ENCODE measurements around the gene UBXN2A. TPM values are rescaled to one million over a fixed set of nuclear protein-coding genes. Genes with fewer than 3 reads are reported as not detected.

The UBXN2A gene, protein sequence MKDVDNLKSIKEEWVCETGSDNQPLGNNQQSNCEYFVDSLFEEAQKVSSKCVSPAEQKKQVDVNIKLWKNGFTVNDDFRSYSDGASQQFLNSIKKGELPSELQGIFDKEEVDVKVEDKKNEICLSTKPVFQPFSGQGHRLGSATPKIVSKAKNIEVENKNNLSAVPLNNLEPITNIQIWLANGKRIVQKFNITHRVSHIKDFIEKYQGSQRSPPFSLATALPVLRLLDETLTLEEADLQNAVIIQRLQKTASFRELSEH
- total RNA-seq = 16.7 TPM

DNA sequence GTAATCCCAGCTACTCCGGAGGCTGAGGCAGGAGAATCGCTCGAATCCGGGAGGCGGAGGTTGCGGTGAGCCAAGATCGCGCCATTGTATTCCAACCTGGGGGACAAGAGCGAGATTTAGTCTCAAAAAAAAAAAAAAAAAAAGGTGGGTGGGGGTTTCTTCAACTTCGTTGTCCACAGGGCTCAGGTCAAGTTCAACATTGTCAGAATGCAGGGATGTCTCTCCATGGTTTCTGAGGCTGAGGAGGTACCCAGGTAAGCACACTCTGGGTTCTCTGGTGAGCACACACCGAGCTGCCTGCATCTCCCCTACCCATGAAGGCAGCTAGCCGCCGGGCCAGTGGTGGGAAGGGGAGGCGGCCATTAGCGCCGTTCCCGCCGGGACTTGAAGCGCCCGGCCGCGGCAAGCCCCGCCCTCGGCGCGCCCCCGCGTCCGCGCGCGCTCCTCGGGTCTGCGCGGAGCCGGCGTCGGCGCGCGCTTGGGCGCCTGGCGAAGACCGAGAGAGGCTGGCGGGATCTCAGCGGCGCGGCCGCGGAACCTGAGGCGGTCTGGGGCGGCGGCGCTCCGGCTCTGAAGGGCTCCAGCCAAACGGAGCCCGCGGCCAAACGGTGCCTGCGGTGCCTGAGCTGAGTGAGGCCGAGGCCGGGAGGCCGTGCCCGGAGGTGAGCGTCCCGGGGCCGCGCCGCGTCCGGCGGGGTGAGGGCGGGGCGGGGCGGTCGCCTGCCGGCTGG lies at the start of gene UBXN2A:
UBXN2A (plus strand) TSS at position 477 of the 731 bp plus-strand sequence. CDS start 17,852 bp downstream, outside the sequence.
- H3K27me3 ChIP-seq (ENCODE audit: control insufficient read depth in 3 of 3, insufficient read depth in 3 of 3, low read length in 3 of 3) = no peaks in the 10 kb centered on the region
- peaks cover 0 to 3% (median 0%) of the 10 kb centered on the region in 3 donors for H3K36me3 ChIP-seq (ENCODE audit: control insufficient read depth in 3 of 3, insufficient read depth in 3 of 3, low read length in 3 of 3)
- peak within 1 kb of the TSS; percentile 78 to 88 (median 81) for H3K4me3 ChIP-seq (ENCODE audit: low read length in 3 of 3)
- H3K4me1 ChIP-seq (ENCODE audit: control insufficient read depth in 3 of 3, insufficient read depth in 3 of 3, low read length in 3 of 3) = peaks cover 14 to 19% (median 14%) of the 10 kb centered on the region in 3 donors
- peak within 1 kb of the TSS; percentile 76 to 84 (median 78) for H3K9ac ChIP-seq (ENCODE audit: low read depth in 1 of 3, low read length in 3 of 3)
- no peaks in the 10 kb centered on the region for H3K9me3 ChIP-seq (ENCODE audit: control insufficient read depth in 3 of 3, low read length in 3 of 3)
- peak within 1 kb of the TSS; percentile 58 for H3K27ac ChIP-seq (ENCODE audit: low read depth, low read length)

- H3K27ac ChIP-seq (ENCODE audit: low read depth, low read length) = peak overlapping the region; percentile 4
- H3K36me3 ChIP-seq (ENCODE audit: control insufficient read depth in 3 of 3, insufficient read depth in 3 of 3, low read length in 3 of 3) = no peaks in the 10 kb centered on the region
- no peaks in the 10 kb centered on the region for H3K27me3 ChIP-seq (ENCODE audit: control insufficient read depth in 3 of 3, insufficient read depth in 3 of 3, low read length in 3 of 3)
- H3K4me1 ChIP-seq (ENCODE audit: control insufficient read depth in 3 of 3, insufficient read depth in 3 of 3, low read length in 3 of 3) = peaks cover 0 to 9% (median 9%) of the 10 kb centered on the region in 3 donors
- peak overlapping the region in 1 of 3 donors; percentile 41 for H3K9ac ChIP-seq (ENCODE audit: low read depth in 1 of 3, low read length in 3 of 3)
- H3K4me3 ChIP-seq (ENCODE audit: low read length in 3 of 3) = no peak overlapping the region
- H3K9me3 ChIP-seq (ENCODE audit: control insufficient read depth in 3 of 3, low read length in 3 of 3) = no peaks in the 10 kb centered on the region
Measured at GRCh38 chr2:23900133-23900532, 40.1 kb upstream of the UBXN2A start.

- no peak overlapping the region for H3K4me3 ChIP-seq (ENCODE audit: low read length in 3 of 3)
- H3K9me3 ChIP-seq (ENCODE audit: control insufficient read depth in 3 of 3, low read length in 3 of 3) = no peaks in the 10 kb centered on the region
- no peaks in the 10 kb centered on the region for H3K36me3 ChIP-seq (ENCODE audit: control insufficient read depth in 3 of 3, insufficient read depth in 3 of 3, low read length in 3 of 3)
- H3K4me1 ChIP-seq (ENCODE audit: control insufficient read depth in 3 of 3, insufficient read depth in 3 of 3, low read length in 3 of 3) = peaks cover 0 to 9% (median 9%) of the 10 kb centered on the region in 3 donors
- peak overlapping the region in 1 of 3 donors; percentile 41 for H3K9ac ChIP-seq (ENCODE audit: low read depth in 1 of 3, low read length in 3 of 3)
- no peaks in the 10 kb centered on the region for H3K27me3 ChIP-seq (ENCODE audit: control insufficient read depth in 3 of 3, insufficient read depth in 3 of 3, low read length in 3 of 3)
- peak overlapping the region; percentile 4 for H3K27ac ChIP-seq (ENCODE audit: low read depth, low read length)
Measured at GRCh38 chr2:23900541-23901322, 39.5 kb upstream of the UBXN2A start.

GRCh38 chr2:23901966-23902846 lies 38.1 kb upstream of the UBXN2A start:
- Histone ChIP-seq H3K36me3 (ENCODE audit: control insufficient read depth in 3 of 3, insufficient read depth in 3 of 3, low read length in 3 of 3) (no peaks in the 10 kb centered on the region), H3K27me3 (ENCODE audit: control insufficient read depth in 3 of 3, insufficient read depth in 3 of 3, low read length in 3 of 3) (no peaks in the 10 kb centered on the region), H3K4me3 (ENCODE audit: low read length in 3 of 3) (no peak overlapping the region), H3K4me1 (ENCODE audit: control insufficient read depth in 3 of 3, insufficient read depth in 3 of 3, low read length in 3 of 3) (peaks cover 0 to 9% (median 9%) of the 10 kb centered on the region in 3 donors), H3K9ac (ENCODE audit: low read depth in 1 of 3, low read length in 3 of 3) (no peak overlapping the region), H3K9me3 (ENCODE audit: control insufficient read depth in 3 of 3, low read length in 3 of 3) (no peaks in the 10 kb centered on the region), H3K27ac (ENCODE audit: low read depth, low read length) (no peak overlapping the region)

DNA sequence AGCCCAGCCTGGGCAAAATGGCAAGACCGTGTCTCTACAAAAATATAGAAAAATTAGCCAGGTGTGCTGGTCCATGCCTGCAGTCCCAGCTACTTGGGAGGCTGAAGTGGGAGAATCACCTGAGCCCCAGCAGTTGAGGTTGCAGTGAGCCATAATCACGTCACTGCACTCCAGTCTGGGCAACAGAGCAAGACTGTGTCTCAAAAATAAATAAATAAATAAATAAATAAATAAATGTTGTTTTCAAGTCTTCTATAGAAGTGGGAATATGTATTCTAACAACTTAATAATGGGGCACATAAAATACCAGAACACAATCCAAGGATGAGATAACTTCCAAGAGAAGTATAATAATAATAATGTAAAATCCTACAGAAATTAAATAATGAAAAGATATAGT lies 37.2 kb upstream of the UBXN2A start:
- no peaks in the 10 kb centered on the region for H3K36me3 ChIP-seq (ENCODE audit: control insufficient read depth in 3 of 3, insufficient read depth in 3 of 3, low read length in 3 of 3)
- H3K9ac ChIP-seq (ENCODE audit: low read depth in 1 of 3, low read length in 3 of 3) = no peak overlapping the region
- no peak overlapping the region for H3K4me3 ChIP-seq (ENCODE audit: low read length in 3 of 3)
- no peaks in the 10 kb centered on the region for H3K9me3 ChIP-seq (ENCODE audit: control insufficient read depth in 3 of 3, low read length in 3 of 3)
- no peaks in the 10 kb centered on the region for H3K27me3 ChIP-seq (ENCODE audit: control insufficient read depth in 3 of 3, insufficient read depth in 3 of 3, low read length in 3 of 3)
- H3K4me1 ChIP-seq (ENCODE audit: control insufficient read depth in 3 of 3, insufficient read depth in 3 of 3, low read length in 3 of 3) = peaks cover 0 to 9% (median 9%) of the 10 kb centered on the region in 3 donors
- no peak overlapping the region for H3K27ac ChIP-seq (ENCODE audit: low read depth, low read length)

DNA sequence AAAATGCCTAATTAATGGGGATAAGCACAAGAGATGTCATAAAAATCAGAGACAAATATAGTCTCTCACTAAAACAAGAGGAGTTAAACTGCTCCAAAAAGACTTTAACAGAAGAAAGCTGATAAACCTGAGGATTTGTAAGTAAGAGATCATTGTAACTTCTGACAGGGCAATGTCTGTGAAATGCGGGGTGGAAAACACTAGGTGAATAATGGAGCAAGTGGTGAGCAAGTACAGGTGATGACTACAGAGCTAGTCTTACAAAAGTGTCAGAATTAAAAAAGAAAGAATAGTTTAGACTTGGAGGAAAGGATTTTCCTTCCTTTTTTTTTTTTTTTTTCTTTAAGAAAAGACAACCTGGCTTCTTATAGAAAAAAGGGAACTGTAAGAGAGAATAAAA lies 36.0 kb upstream of the UBXN2A start:
- no peak overlapping the region for H3K9ac ChIP-seq (ENCODE audit: low read depth in 1 of 3, low read length in 3 of 3)

GRCh38 chr2:23904692-23905091 lies 35.6 kb upstream of the UBXN2A start:
- H3K9me3 ChIP-seq (ENCODE audit: control insufficient read depth in 3 of 3, low read length in 3 of 3) = no peaks in the 10 kb centered on the region
- no peak overlapping the region for H3K9ac ChIP-seq (ENCODE audit: low read depth in 1 of 3, low read length in 3 of 3)

More for the DNA sequence above, 36.0 kb upstream of the UBXN2A start:
- Histone ChIP-seq H3K27me3 (ENCODE audit: control insufficient read depth in 3 of 3, insufficient read depth in 3 of 3, low read length in 3 of 3) (no peaks in the 10 kb centered on the region), H3K27ac (ENCODE audit: low read depth, low read length) (no peak overlapping the region), H3K36me3 (ENCODE audit: control insufficient read depth in 3 of 3, insufficient read depth in 3 of 3, low read length in 3 of 3) (no peaks in the 10 kb centered on the region), H3K4me1 (ENCODE audit: control insufficient read depth in 3 of 3, insufficient read depth in 3 of 3, low read length in 3 of 3) (peaks cover 0 to 9% (median 9%) of the 10 kb centered on the region in 3 donors), H3K4me3 (ENCODE audit: low read length in 3 of 3) (no peak overlapping the region), H3K9me3 (ENCODE audit: control insufficient read depth in 3 of 3, low read length in 3 of 3) (no peaks in the 10 kb centered on the region)

GRCh38 chr2:23905155-23905554 lies 35.1 kb upstream of the UBXN2A start:
- Histone ChIP-seq H3K36me3 (ENCODE audit: control insufficient read depth in 3 of 3, insufficient read depth in 3 of 3, low read length in 3 of 3) (no peaks in the 10 kb centered on the region), H3K4me3 (ENCODE audit: low read length in 3 of 3) (no peak overlapping the region), H3K9me3 (ENCODE audit: control insufficient read depth in 3 of 3, low read length in 3 of 3) (no peaks in the 10 kb centered on the region), H3K27ac (ENCODE audit: low read depth, low read length) (no peak overlapping the region), H3K27me3 (ENCODE audit: control insufficient read depth in 3 of 3, insufficient read depth in 3 of 3, low read length in 3 of 3) (no peaks in the 10 kb centered on the region), H3K4me1 (ENCODE audit: control insufficient read depth in 3 of 3, insufficient read depth in 3 of 3, low read length in 3 of 3) (peaks cover 0 to 9% (median 8%) of the 10 kb centered on the region in 3 donors), H3K9ac (ENCODE audit: low read depth in 1 of 3, low read length in 3 of 3) (no peak overlapping the region)

More at GRCh38 chr2:23904692-23905091, 35.6 kb upstream of the UBXN2A start:
- no peak overlapping the region for H3K27ac ChIP-seq (ENCODE audit: low read depth, low read length)
- no peaks in the 10 kb centered on the region for H3K27me3 ChIP-seq (ENCODE audit: control insufficient read depth in 3 of 3, insufficient read depth in 3 of 3, low read length in 3 of 3)
- H3K4me1 ChIP-seq (ENCODE audit: control insufficient read depth in 3 of 3, insufficient read depth in 3 of 3, low read length in 3 of 3) = peaks cover 0 to 9% (median 9%) of the 10 kb centered on the region in 3 donors
- H3K36me3 ChIP-seq (ENCODE audit: control insufficient read depth in 3 of 3, insufficient read depth in 3 of 3, low read length in 3 of 3) = no peaks in the 10 kb centered on the region
- no peak overlapping the region for H3K4me3 ChIP-seq (ENCODE audit: low read length in 3 of 3)

DNA sequence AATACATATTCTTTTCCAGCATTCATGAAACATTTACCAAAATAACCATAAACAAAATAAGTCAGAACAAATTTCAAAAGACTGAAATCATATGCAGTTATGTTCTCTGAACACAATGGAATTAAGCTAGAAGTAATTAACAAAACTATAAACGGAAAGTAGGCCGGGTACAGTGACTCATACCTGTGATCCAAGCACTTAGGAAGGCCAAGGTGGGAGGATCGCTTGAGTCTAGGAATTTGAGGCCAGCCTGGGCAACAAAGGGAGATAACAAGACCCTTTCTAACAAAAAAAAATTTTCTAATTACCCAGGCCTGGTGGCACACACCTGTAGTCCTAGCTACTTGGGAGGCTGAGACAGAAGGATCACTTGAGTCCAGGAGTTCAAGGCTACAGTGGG lies 28.2 kb upstream of the UBXN2A start:
- no peak overlapping the region for H3K9ac ChIP-seq (ENCODE audit: low read depth in 1 of 3, low read length in 3 of 3)
- H3K27me3 ChIP-seq (ENCODE audit: control insufficient read depth in 3 of 3, insufficient read depth in 3 of 3, low read length in 3 of 3) = no peaks in the 10 kb centered on the region
- H3K4me3 ChIP-seq (ENCODE audit: low read length in 3 of 3) = no peak overlapping the region
- peaks cover 5 to 7% (median 6%) of the 10 kb centered on the region in 3 donors for H3K4me1 ChIP-seq (ENCODE audit: control insufficient read depth in 3 of 3, insufficient read depth in 3 of 3, low read length in 3 of 3)
- H3K9me3 ChIP-seq (ENCODE audit: control insufficient read depth in 3 of 3, low read length in 3 of 3) = no peaks in the 10 kb centered on the region
- no peaks in the 10 kb centered on the region for H3K36me3 ChIP-seq (ENCODE audit: control insufficient read depth in 3 of 3, insufficient read depth in 3 of 3, low read length in 3 of 3)
- H3K27ac ChIP-seq (ENCODE audit: low read depth, low read length) = no peak overlapping the region

All from skeletal muscle tissue (tissue), 4 donors.